Caco-2 (cell line): Measurements from ENCODE around the gene FAAH. TPM values are rescaled to one million over a fixed set of nuclear protein-coding genes. Genes with fewer than 3 reads are reported as not detected.

ENCODE experiments used
- BruUV-seq: library from RNA; stranded (reverse); fragments of 400-500 nt; replicated peaks from 2 replicates; lab custom pipeline; 2021; lab: Mats Ljungman, UMichigan
- CTCF ChIA-PET: fragments of 300-600 bp; sonication (Branson Sonifier 250); formaldehyde crosslinking; loops from one replicate; lab custom pipeline; 2022; ENCODE audit warnings: antibody characterized with exemption; lab: Charles Lee
- POLR2A ChIA-PET: fragments of 300-600 bp; sonication (Branson Sonifier 250); formaldehyde crosslinking; loops from one replicate; lab custom pipeline; 2022; ENCODE audit warnings: antibody characterized with exemption; lab: Charles Lee
- DNase-seq, 2 experiments: peaks; one replicate each; pipeline versions ENCODE4 v3.0.0 to v3.0.0-alpha.2; 2020 to 2022
- H3K27me3 ChIP-seq: replicated peaks from 2 replicates; pipeline ENCODE4 v1.6.0; 2011; ENCODE audit warnings: low read length; ENCODE audit not compliant: control insufficient read depth, insufficient read depth
- H3K36me3 ChIP-seq: 2 replicates; pipeline ENCODE4 v1.5.1; 2011; ENCODE audit warnings: low read length; ENCODE audit not compliant: control insufficient read depth, insufficient read depth
- H3K4me1 ChIP-seq: fragments of 250-450 bp; sonication (Bioruptor Pico); 2 replicates; pipeline ENCODE4 v1.5.1; 2020; ENCODE audit warnings: mild to moderate bottlenecking
- H3K4me3 ChIP-seq: 2 replicates; pipeline ENCODE4 v1.5.1; 2011; ENCODE audit warnings: low read depth, mild to moderate bottlenecking, control low read depth, low read length
- H3K9me3 ChIP-seq: fragments of 250-450 bp; sonication (Bioruptor Pico); 2 replicates; pipeline ENCODE4 v1.5.1; 2020; ENCODE audit warnings: mild to moderate bottlenecking, moderate library complexity
- H3K27ac Mint-ChIP-seq: one replicate; pipeline ENCODE4 v1.8.0; 2022; ENCODE audit warnings: mixed read lengths; ENCODE audit not compliant: unreplicated experiment
- H3K27me3 Mint-ChIP-seq: one replicate; pipeline ENCODE4 v1.8.0; 2022; ENCODE audit warnings: mixed read lengths; ENCODE audit not compliant: insufficient read depth, unreplicated experiment
- H3K36me3 Mint-ChIP-seq: one replicate; pipeline ENCODE4 v1.8.0; 2022; ENCODE audit warnings: mild to moderate bottlenecking, mixed read lengths; ENCODE audit not compliant: insufficient read depth, unreplicated experiment
- H3K4me1 Mint-ChIP-seq: one replicate; pipeline ENCODE4 v1.8.0; 2022; ENCODE audit warnings: low read depth, mixed read lengths; ENCODE audit not compliant: unreplicated experiment
- H3K4me3 Mint-ChIP-seq: one replicate; pipeline ENCODE4 v1.8.0; 2022; ENCODE audit warnings: mild to moderate bottlenecking, moderate library complexity, mixed read lengths; ENCODE audit not compliant: unreplicated experiment
- H3K9me3 Mint-ChIP-seq: one replicate; pipeline ENCODE4 v1.8.0; 2022; ENCODE audit warnings: mixed read lengths; ENCODE audit not compliant: unreplicated experiment
- intact Hi-C: fragments of 100-400 bp; cut with micrococcal nuclease; formaldehyde crosslinking; loops from one replicate; pipeline ENCODE4 v1.10.0; 2022; ENCODE audit not compliant: unreplicated experiment
- total RNA-seq: library from RNA; stranded (reverse); gene quantifications from 2 replicates; pipeline ENCODE4 v1.2.3, GENCODE V29; 2022
- TF ChIP-seq, protein P1 (sequence below), 2 experiments: fragments of 200-600 bp in 1 of 2; IDR thresholded peaks; 1 replicate in 1 of 2; 2 replicates in 1 of 2; pipeline versions ENCODE4 v1.5.1 to v1.8.0; 2011 to 2022; ENCODE audit warnings: antibody characterized with exemption in 1 of 2, control low read depth in 1 of 2, inconsistent platforms in 1 of 2, low read depth in 1 of 2, low read length in 1 of 2, mild to moderate bottlenecking in 1 of 2, moderate library complexity in 1 of 2; ENCODE audit not compliant: insufficient read depth in 1 of 2, severe bottlenecking in 1 of 2, unreplicated experiment in 1 of 2

Gene FAAH
- total RNA-seq, 1 experiment from 2014 or later, result 29.1 TPM

DNA sequence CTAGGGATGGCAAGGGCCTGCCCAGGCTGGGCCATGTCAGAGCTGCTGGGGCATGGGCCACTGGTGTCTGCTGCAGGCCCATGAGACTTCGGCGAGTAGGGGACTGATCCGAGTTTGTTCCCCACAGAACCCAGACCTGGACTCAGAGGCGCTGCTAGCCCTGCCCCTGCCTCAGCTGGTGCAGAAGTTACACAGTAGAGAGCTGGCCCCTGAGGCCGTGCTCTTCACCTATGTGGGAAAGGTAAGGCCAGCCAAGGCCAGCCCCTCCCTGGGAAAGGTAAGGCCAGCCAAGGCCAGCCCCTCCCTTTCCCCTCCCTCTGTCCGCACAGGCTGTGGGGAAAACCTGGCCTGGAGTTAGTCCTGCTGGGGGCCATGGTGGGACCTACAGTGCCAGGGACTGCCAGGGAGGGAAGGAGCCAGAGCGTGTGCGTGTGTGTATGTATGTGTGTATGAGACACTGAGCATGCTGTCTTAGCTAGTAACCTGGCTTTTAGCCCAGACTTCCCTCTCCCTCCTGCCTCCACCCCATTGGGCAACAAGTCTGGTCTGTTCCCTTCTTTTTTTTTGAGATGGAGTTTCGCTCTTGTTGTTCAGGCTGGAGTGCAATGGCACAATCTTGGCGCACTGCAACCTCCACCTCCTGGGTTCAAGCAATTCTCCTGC is 8.0 kb downstream of the FAAH start:
- H3K4me1 Mint-ChIP-seq, result peaks cover 8% of the 10 kb centered on the region
- Histone ChIP-seq H3K4me1 (peaks cover 5% of the 10 kb centered on the region; the same call in 1 of the 2 replicates), H3K4me3 (no peak overlapping the region), H3K9me3 (no peaks in the 10 kb centered on the region), H3K27me3 (no peaks in the 10 kb centered on the region), H3K36me3 (no peaks in the 10 kb centered on the region)
- no TSS peak for BruUV-seq
- no peaks in the 10 kb centered on the region for H3K9me3 Mint-ChIP-seq
- no peak overlapping the region for H3K27ac Mint-ChIP-seq
- DNase-seq, result peak; percentile 72 to 76
- no peaks in the 10 kb centered on the region for H3K27me3 Mint-ChIP-seq
- POLR2A ChIA-PET, result no interaction called here
- CTCF ChIA-PET, result no interaction called here
- H3K36me3 Mint-ChIP-seq, result no peaks in the 10 kb centered on the region
- TF ChIP-seq, protein P1, sequence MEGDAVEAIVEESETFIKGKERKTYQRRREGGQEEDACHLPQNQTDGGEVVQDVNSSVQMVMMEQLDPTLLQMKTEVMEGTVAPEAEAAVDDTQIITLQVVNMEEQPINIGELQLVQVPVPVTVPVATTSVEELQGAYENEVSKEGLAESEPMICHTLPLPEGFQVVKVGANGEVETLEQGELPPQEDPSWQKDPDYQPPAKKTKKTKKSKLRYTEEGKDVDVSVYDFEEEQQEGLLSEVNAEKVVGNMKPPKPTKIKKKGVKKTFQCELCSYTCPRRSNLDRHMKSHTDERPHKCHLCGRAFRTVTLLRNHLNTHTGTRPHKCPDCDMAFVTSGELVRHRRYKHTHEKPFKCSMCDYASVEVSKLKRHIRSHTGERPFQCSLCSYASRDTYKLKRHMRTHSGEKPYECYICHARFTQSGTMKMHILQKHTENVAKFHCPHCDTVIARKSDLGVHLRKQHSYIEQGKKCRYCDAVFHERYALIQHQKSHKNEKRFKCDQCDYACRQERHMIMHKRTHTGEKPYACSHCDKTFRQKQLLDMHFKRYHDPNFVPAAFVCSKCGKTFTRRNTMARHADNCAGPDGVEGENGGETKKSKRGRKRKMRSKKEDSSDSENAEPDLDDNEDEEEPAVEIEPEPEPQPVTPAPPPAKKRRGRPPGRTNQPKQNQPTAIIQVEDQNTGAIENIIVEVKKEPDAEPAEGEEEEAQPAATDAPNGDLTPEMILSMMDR (IDR thresholded peaks at IDR 0.05; ENCODE audit: insufficient read depth in 1 of 2, low read depth in 1 of 2, low read length in 1 of 2, severe bottlenecking in 1 of 2, unreplicated experiment in 1 of 2), result no peak
- H3K4me3 Mint-ChIP-seq, result no peak overlapping the region
- intact Hi-C loops, result loop anchor here (1.0 kb wide), 1 partner anchor 8 kb away; the partner anchor contains the start of gene FAAH

DNA sequence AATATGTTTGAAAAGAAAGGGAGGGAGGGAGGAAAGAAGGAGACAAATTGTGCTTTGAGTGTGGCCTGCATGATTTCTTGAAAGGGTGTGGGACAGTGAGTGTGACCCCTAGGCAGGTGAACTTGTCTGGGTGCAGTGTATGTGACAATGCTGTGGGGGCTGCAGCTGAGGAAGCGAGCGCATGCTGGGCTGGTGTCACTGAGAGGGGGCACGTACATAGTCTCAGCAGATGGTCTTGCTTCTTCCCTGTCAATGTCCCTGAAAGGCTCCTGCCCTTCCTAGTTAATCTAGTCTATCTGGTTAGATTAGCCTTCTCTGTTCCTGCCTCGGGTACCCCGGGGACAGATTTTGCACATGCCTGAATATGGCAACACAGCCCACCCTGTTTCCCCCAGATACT is 9.8 kb downstream of the FAAH start:
- TF ChIP-seq, protein P1 (IDR thresholded peaks at IDR 0.05; ENCODE audit: insufficient read depth in 1 of 2, low read depth in 1 of 2, low read length in 1 of 2, severe bottlenecking in 1 of 2, unreplicated experiment in 1 of 2), result no peak
- BruUV-seq, result no TSS peak
- Mint-ChIP-seq H3K27ac (no peak overlapping the region), H3K27me3 (no peaks in the 10 kb centered on the region), H3K4me3 (no peak overlapping the region), H3K36me3 (no peaks in the 10 kb centered on the region), H3K4me1 (peaks cover 8% of the 10 kb centered on the region), H3K9me3 (no peaks in the 10 kb centered on the region)
- H3K9me3 ChIP-seq, result no peaks in the 10 kb centered on the region
- intact Hi-C loops, result no loop called here
- no peaks in the 10 kb centered on the region for H3K36me3 ChIP-seq
- no peak overlapping the region for H3K4me3 ChIP-seq
- no peaks in the 10 kb centered on the region for H3K27me3 ChIP-seq
- POLR2A ChIA-PET, result no interaction called here
- H3K4me1 ChIP-seq, result peaks cover 5% of the 10 kb centered on the region; the same call in 1 of the 2 replicates
- no peak for DNase-seq
- CTCF ChIA-PET, result no interaction called here

DNA sequence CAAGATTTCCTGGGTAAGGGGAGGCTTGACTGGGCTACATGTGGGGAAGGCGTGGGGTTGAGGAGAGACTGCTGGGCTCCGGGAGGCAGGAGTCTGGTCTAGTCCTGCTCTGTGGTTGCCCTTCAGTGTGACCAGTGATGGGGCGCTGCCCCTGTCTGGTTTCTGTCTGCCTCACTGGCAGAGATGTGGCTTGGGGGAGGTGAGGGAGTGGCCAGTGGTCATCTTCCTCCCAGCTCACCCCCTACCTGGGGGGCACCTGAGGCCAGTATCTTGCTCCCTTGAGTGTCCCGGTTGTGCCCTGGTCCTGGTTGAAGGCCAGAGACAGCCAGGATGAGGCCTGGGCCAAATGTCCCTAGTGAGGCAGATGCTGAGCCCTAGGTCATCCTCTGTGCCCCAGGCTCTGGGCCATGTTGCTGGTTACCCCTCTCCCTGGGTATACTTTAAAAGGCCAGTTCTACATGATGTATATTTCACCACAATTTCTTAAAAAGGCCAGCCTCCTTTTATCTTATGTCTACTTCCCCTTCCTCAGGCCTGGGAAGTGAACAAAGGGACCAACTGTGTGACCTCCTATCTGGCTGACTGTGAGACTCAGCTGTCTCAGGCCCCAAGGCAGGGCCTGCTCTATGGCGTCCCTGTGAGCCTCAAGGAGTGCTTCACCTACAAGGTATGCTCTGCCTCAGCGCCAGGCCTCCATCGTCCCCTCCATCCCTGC is 10.5 kb downstream of the FAAH start:
- POLR2A ChIA-PET, result no interaction called here
- no peaks in the 10 kb centered on the region for H3K27me3 ChIP-seq
- Mint-ChIP-seq H3K36me3 (no peaks in the 10 kb centered on the region), H3K27ac (no peak overlapping the region), H3K9me3 (no peaks in the 10 kb centered on the region), H3K27me3 (no peaks in the 10 kb centered on the region), H3K4me3 (no peak overlapping the region), H3K4me1 (peaks cover 8% of the 10 kb centered on the region)
- CTCF ChIA-PET, result no interaction called here
- TF ChIP-seq, protein P1 (IDR thresholded peaks at IDR 0.05; ENCODE audit: insufficient read depth in 1 of 2, low read depth in 1 of 2, low read length in 1 of 2, severe bottlenecking in 1 of 2, unreplicated experiment in 1 of 2), result no peak
- no peaks in the 10 kb centered on the region for H3K9me3 ChIP-seq
- H3K4me1 ChIP-seq, result peaks cover 5% of the 10 kb centered on the region; the same call in 1 of the 2 replicates
- BruUV-seq, result no TSS peak
- no peak for DNase-seq
- H3K36me3 ChIP-seq, result no peaks in the 10 kb centered on the region
- intact Hi-C loops, result no loop called here
- H3K4me3 ChIP-seq, result no peak overlapping the region
